Endodermal cell (in vitro differentiated cells): ENCODE data around the gene CCDC172. TPM values are rescaled to one million over a fixed set of nuclear protein-coding genes. Genes with fewer than 3 reads are reported as not detected.

Experiments
- DNase-seq: peaks from one replicate; pipeline ENCODE4 v3.0.0-alpha.2; 2017
- H3K27ac ChIP-seq: 2 replicates; pipeline ENCODE4 v1.5.1; 2013; ENCODE audit warnings: mild to moderate bottlenecking, low read depth, low read length, moderate library complexity
- H3K27me3 ChIP-seq: 2 replicates; pipeline ENCODE4 v1.6.1; 2013; ENCODE audit warnings: mild to moderate bottlenecking, low read length, moderate library complexity; ENCODE audit not compliant: insufficient read depth, control insufficient read depth, poor library complexity, severe bottlenecking
- H3K36me3 ChIP-seq: 2 replicates; pipeline ENCODE4 v1.7.0; 2013; ENCODE audit warnings: mild to moderate bottlenecking, low read length, moderate library complexity; ENCODE audit not compliant: control insufficient read depth, insufficient read depth
- H3K4me1 ChIP-seq: one replicate; pipeline ENCODE4 v1.7.0; 2013; ENCODE audit warnings: low read length; ENCODE audit not compliant: control insufficient read depth, insufficient read depth
- H3K4me3 ChIP-seq: 2 replicates; pipeline ENCODE4 v1.5.1; 2013; ENCODE audit warnings: mild to moderate bottlenecking, low read length, moderate library complexity
- H3K9ac ChIP-seq: 2 replicates; pipeline ENCODE4 v1.6.1; 2013; ENCODE audit warnings: mild to moderate bottlenecking, low read length, moderate library complexity; ENCODE audit not compliant: poor library complexity, severe bottlenecking; ENCODE audit errors: extremely low read depth
- H3K9me3 ChIP-seq: 2 replicates; pipeline ENCODE4 v1.6.1; 2013; ENCODE audit warnings: mild to moderate bottlenecking, low read length, moderate library complexity; ENCODE audit not compliant: control insufficient read depth
- H3K27ac Mint-ChIP-seq: 2 replicates; pipeline ENCODE4 v1.8.0; 2020; ENCODE audit warnings: mixed read lengths
- H3K27me3 Mint-ChIP-seq: 2 replicates; pipeline ENCODE4 v1.8.0; 2021; ENCODE audit warnings: mild to moderate bottlenecking, mixed read lengths; ENCODE audit not compliant: insufficient read depth
- H3K36me3 Mint-ChIP-seq: 2 replicates; pipeline ENCODE4 v1.8.0; 2020; ENCODE audit warnings: low read depth, mixed read lengths
- H3K4me1 Mint-ChIP-seq: 2 replicates; pipeline ENCODE4 v1.8.0; 2020; ENCODE audit warnings: mixed read lengths
- H3K4me3 Mint-ChIP-seq: 2 replicates; pipeline ENCODE4 v1.8.0; 2020; ENCODE audit warnings: mild to moderate bottlenecking, moderate library complexity, mixed read lengths
- H3K9me3 Mint-ChIP-seq: 2 replicates; pipeline ENCODE4 v1.8.0; 2020; ENCODE audit warnings: mild to moderate bottlenecking, mixed read lengths
- CTCF ChIP-seq: fragments of 200-600 bp; sonication (generic); conservative IDR thresholded peaks from 2 replicates; pipeline ENCODE4 v1.5.0; 2021; ENCODE audit warnings: antibody characterized with exemption, mild to moderate bottlenecking
- WGBS, 2 experiments: methylation state at CpG; one replicate each; pipeline versions ENCODE4 v1.1.5 to v1.1.7; 2013; ENCODE audit warnings: missing lambda C conversion rate in 2 of 2, mixed read lengths in 1 of 2; ENCODE audit not compliant: insufficient coverage in 1 of 2, insufficient read length in 1 of 2; 5-methylcytosine and 5-hydroxymethylcytosine counted together
- total RNA-seq, 2 donors: library from RNA; stranded (reverse); fragmentation: NEBNext Ultra II Directional in 1 of 2; extraction: Animal tissue kit (Norgen Biotek cat#: 25700) in 1 of 2; gene quantifications; 2 replicates in 1 of 2; 3 replicates in 1 of 2; pipeline ENCODE4 v1.2.1, GENCODE V29; 2021

The CCDC172 gene
- total RNA-seq, 2 donors from 2014 or later = 0.37 TPM; not detected in 1

GRCh38 chr10:116298586-116298985 lies 25.7 kb upstream of the CCDC172 start:
- Mint-ChIP-seq H3K36me3 (no peaks in the 10 kb centered on the region), H3K4me3 (no peak overlapping the region)

GRCh38 chr10:116300542-116300941 lies 23.7 kb upstream of the CCDC172 start:
- no peak overlapping the region for H3K4me3 Mint-ChIP-seq
- H3K27me3 ChIP-seq = no peaks in the 10 kb centered on the region
- H3K27me3 Mint-ChIP-seq = no peaks in the 10 kb centered on the region
- H3K4me1 Mint-ChIP-seq = no peaks in the 10 kb centered on the region
- H3K36me3 Mint-ChIP-seq = no peaks in the 10 kb centered on the region
- H3K27ac Mint-ChIP-seq = no peak overlapping the region
- H3K36me3 ChIP-seq = no peaks in the 10 kb centered on the region
- no peak for TF ChIP-seq CTCF
- H3K4me3 ChIP-seq = no peak overlapping the region
- no peaks in the 10 kb centered on the region for H3K9me3 ChIP-seq
- no peak overlapping the region for H3K27ac ChIP-seq
- WGBS, 2 experiments = 92 to 94% methylated on average over 1 of the region's 1 CpG
- H3K9me3 Mint-ChIP-seq = no peaks in the 10 kb centered on the region
- no peak for DNase-seq
- H3K9ac ChIP-seq = no peak overlapping the region
- H3K4me1 ChIP-seq = no peaks in the 10 kb centered on the region

More at GRCh38 chr10:116298586-116298985, 25.7 kb upstream of the CCDC172 start:
- no peaks in the 10 kb centered on the region for H3K27me3 ChIP-seq
- no peaks in the 10 kb centered on the region for H3K4me1 Mint-ChIP-seq
- H3K36me3 ChIP-seq = no peaks in the 10 kb centered on the region
- H3K27me3 Mint-ChIP-seq = no peaks in the 10 kb centered on the region
- 87 to 92% methylated on average over 3 of the region's 3 CpGs for WGBS, 2 experiments
- H3K4me1 ChIP-seq = no peaks in the 10 kb centered on the region
- DNase-seq = no peak
- H3K9me3 Mint-ChIP-seq = no peaks in the 10 kb centered on the region
- H3K27ac Mint-ChIP-seq = no peak overlapping the region
- no peak overlapping the region for H3K9ac ChIP-seq
- H3K9me3 ChIP-seq = no peaks in the 10 kb centered on the region
- H3K27ac ChIP-seq = no peak overlapping the region
- H3K4me3 ChIP-seq = no peak overlapping the region
- no peak for TF ChIP-seq CTCF

- Mint-ChIP-seq H3K4me3 (no peak overlapping the region), H3K4me1 (no peaks in the 10 kb centered on the region), H3K36me3 (no peaks in the 10 kb centered on the region), H3K9me3 (no peaks in the 10 kb centered on the region), H3K27ac (no peak overlapping the region), H3K27me3 (no peaks in the 10 kb centered on the region)
- TF ChIP-seq CTCF = no peak
- 95 to 100% methylated on average over 1 of the region's 1 CpG for WGBS, 2 experiments
- H3K36me3 ChIP-seq = no peaks in the 10 kb centered on the region
- no peaks in the 10 kb centered on the region for H3K9me3 ChIP-seq
- H3K4me1 ChIP-seq = no peaks in the 10 kb centered on the region
- no peaks in the 10 kb centered on the region for H3K27me3 ChIP-seq
- no peak for DNase-seq
- H3K9ac ChIP-seq = no peak overlapping the region
- no peak overlapping the region for H3K27ac ChIP-seq
- H3K4me3 ChIP-seq = no peak overlapping the region
These were observed 19.3 kb upstream of the CCDC172 start for GRCh38 chr10:116304923-116305322.
